CD4-positive, alpha-beta T cell treated with Interleukin-6 at 100 ng/mL for 8 hours (primary cell): ENCODE results near the gene PIGV.
A peak's percentile ranks its signal among the peaks of the same experiment; 100 is the strongest.

ENCODE experiments used
- DNase-seq: peaks from one replicate; pipeline ENCODE4 v3.0.0-alpha.2; 2020; ENCODE audit warnings: mixed read lengths, low spot score

The PIGV gene

GRCh38 chr1:26772687-26773086 lies 15.1 kb upstream of the PIGV start:
- DNase-seq: no peak

- no peak for DNase-seq
Observed at GRCh38 chr1:26774462-26774861, 13.3 kb upstream of the PIGV start.

GRCh38 chr1:26775666-26776065 lies 12.1 kb upstream of the PIGV start:
- no peak for DNase-seq

- DNase-seq: no peak
Observed at GRCh38 chr1:26779098-26779668, 8.6 kb upstream of the PIGV start.

- no peak for DNase-seq
Observed at GRCh38 chr1:26780344-26780957, 7.3 kb upstream of the PIGV start.

GRCh38 chr1:26781206-26781825 lies 6.4 kb upstream of the PIGV start:
- no peak for DNase-seq

GRCh38 chr1:26782521-26783212 lies 5.1 kb upstream of the PIGV start:
- DNase-seq: no peak

GRCh38 chr1:26783646-26784022 lies 4.1 kb upstream of the PIGV start:
- DNase-seq: no peak

GRCh38 chr1:26784023-26784871 lies 3.5 kb upstream of the PIGV start:
- no peak for DNase-seq

- no peak for DNase-seq
Observed at GRCh38 chr1:26784886-26785285, 2.9 kb upstream of the PIGV start.

GRCh38 chr1:26785611-26786436 lies 1.9 kb upstream of the PIGV start:
- DNase-seq: peak; percentile 24

GRCh38 chr1:26786437-26787380 lies 1.0 kb upstream of the PIGV start:
- peak; percentile 25 for DNase-seq

- DNase-seq: peak; percentile 72
Observed at GRCh38 chr1:26787381-26787705, 407 bp upstream of the PIGV start.

GRCh38 chr1:26788515-26788785 lies 700 bp downstream of the PIGV start:
- no peak for DNase-seq

- DNase-seq: peak; percentile 91
Observed at GRCh38 chr1:26788836-26789611, 1.3 kb downstream of the PIGV start.

GRCh38 chr1:26789612-26789865 lies 1.8 kb downstream of the PIGV start:
- no peak for DNase-seq

- no peak for DNase-seq
Observed at GRCh38 chr1:26789931-26790330, 2.2 kb downstream of the PIGV start.

- DNase-seq: no peak
Observed at GRCh38 chr1:26790551-26790953, 2.8 kb downstream of the PIGV start.

GRCh38 chr1:26791148-26791547 lies 3.4 kb downstream of the PIGV start:
- no peak for DNase-seq

GRCh38 chr1:26791626-26792025 lies 3.9 kb downstream of the PIGV start:
- DNase-seq: no peak
